ENCODE data around the gene SEL1L2.
"Not testable (repeated sequence)": the region's sequence is repeated elsewhere in the genome, so short reads cannot be mapped to it uniquely, and the experiment has no call there.

Gene SEL1L2

DNA sequence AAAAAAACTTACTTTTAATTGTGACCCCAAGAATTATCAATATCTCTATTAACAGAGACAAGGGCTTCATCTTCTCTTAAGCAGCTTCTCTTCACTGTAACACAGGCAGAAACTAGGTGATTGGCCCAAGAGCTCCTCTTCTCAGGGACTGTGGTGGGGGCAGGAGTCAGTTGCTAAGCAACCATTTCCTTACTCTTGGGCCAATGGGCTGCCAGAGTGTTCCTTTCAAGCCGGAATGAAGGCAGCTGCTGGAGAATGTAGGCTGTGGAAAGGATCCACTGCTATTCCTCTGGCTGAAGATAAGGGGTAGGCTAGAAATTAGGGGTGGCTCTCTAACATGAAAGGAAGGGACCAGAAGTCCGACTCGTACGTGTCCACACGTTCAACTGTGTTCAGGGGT lies at the start of gene SEL1L2:
Gene SEL1L2 (minus strand): TSS at position 150 of the 400 bp plus-strand sequence. CDS start 80 bp downstream, at position 70.
- Mint-ChIP-seq H3K4me1 (no peaks in the 10 kb centered on the region), H3K4me3 (no peak within 1 kb of the TSS), H3K27ac (ENCODE audit: low read depth) (no peak within 1 kb of the TSS), H3K36me3 (ENCODE audit: insufficient read depth) (no peaks in the 10 kb centered on the region), H3K27me3 (no peaks in the 10 kb centered on the region), H3K9me3 (no peaks in the 10 kb centered on the region)
- DNase-seq (ENCODE audit: low spot score in 2 of 2), result no peak
- ATAC-seq (replicated peaks; ENCODE audit: extremely low read depth, poor library complexity, severe bottlenecking), result no peak

DNA sequence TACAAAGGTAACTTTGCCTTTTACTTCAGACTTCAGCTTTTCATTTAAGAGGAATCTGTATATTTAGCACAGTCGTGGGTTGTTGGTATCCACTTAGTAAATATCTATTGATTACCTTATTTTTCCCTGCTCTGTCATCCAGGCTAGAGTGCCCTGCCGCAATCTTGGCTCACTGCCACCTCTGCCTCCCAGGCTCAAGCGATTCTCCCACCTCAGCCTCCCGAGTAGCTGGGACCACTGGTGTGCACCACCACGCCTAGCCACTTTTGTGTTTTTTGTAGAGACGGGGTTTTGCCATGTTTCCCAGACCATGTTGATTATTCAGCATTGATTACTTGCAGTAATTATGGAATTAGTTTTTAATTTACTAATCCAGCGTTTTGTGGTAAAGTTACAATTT lies 46.2 kb upstream of the SEL1L2 start:
- H3K4me1 Mint-ChIP-seq, result no peaks in the 10 kb centered on the region
- no peaks in the 10 kb centered on the region for H3K36me3 Mint-ChIP-seq (ENCODE audit: insufficient read depth)
- DNase-seq (ENCODE audit: low spot score in 2 of 2) (no peak), ATAC-seq (replicated peaks; ENCODE audit: extremely low read depth, poor library complexity, severe bottlenecking) (no peak)
- H3K27me3 Mint-ChIP-seq, result no peaks in the 10 kb centered on the region
- H3K4me3 Mint-ChIP-seq, result no peak overlapping the region
- peaks cover 1% of the 10 kb centered on the region for H3K9me3 Mint-ChIP-seq
- no peak overlapping the region for H3K27ac Mint-ChIP-seq (ENCODE audit: low read depth)

- no peak for DNase-seq (ENCODE audit: low spot score in 2 of 2)
- H3K36me3 Mint-ChIP-seq (ENCODE audit: insufficient read depth), result no peaks in the 10 kb centered on the region
- no peaks in the 10 kb centered on the region for H3K27me3 Mint-ChIP-seq
- H3K4me1 Mint-ChIP-seq, result no peaks in the 10 kb centered on the region
- H3K9me3 Mint-ChIP-seq, result no peaks in the 10 kb centered on the region
- H3K27ac Mint-ChIP-seq (ENCODE audit: low read depth), result no peak overlapping the region
- H3K4me3 Mint-ChIP-seq, result no peak overlapping the region
- ATAC-seq (replicated peaks; ENCODE audit: extremely low read depth, poor library complexity, severe bottlenecking), result no peak
Measured at GRCh38 chr20:14033310-14033709, 42.9 kb upstream of the SEL1L2 start.

GRCh38 chr20:14030991-14031390 lies 40.6 kb upstream of the SEL1L2 start:
- no peaks in the 10 kb centered on the region for H3K4me1 Mint-ChIP-seq

DNA sequence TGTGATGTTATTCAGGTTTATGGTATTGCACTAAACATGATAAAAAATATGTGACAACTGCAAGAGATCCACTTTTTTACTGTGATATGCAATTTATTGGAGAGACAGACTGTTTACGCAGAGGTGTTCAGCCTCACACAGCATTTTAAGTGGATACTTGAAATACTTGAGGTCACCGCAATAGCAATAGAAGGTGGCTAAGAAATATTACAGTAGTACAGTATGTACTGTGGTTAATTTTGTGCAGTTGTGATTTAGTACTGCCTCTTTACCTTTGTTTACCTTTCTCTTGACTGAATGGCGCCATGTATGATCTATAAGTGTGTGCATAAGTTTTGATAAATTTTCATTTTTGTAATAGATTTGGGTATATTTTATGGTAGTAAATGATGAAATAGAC lies 22.3 kb upstream of the SEL1L2 start:
- H3K27me3 Mint-ChIP-seq, result no peaks in the 10 kb centered on the region
- DNase-seq (ENCODE audit: low spot score in 2 of 2) (no peak), ATAC-seq (replicated peaks; ENCODE audit: extremely low read depth, poor library complexity, severe bottlenecking) (no peak)
- H3K27ac Mint-ChIP-seq (ENCODE audit: low read depth), result no peak overlapping the region
- no peak overlapping the region for H3K4me3 Mint-ChIP-seq
- H3K9me3 Mint-ChIP-seq, result peaks cover 15% of the 10 kb centered on the region
- no peaks in the 10 kb centered on the region for H3K36me3 Mint-ChIP-seq (ENCODE audit: insufficient read depth)
- no peaks in the 10 kb centered on the region for H3K4me1 Mint-ChIP-seq

More at GRCh38 chr20:14030991-14031390, 40.6 kb upstream of the SEL1L2 start:
- Mint-ChIP-seq H3K36me3 (ENCODE audit: insufficient read depth) (no peaks in the 10 kb centered on the region), H3K9me3 (peaks cover 10% of the 10 kb centered on the region), H3K27me3 (no peaks in the 10 kb centered on the region), H3K4me3 (no peak overlapping the region), H3K27ac (ENCODE audit: low read depth) (no peak overlapping the region)
- DNase-seq (ENCODE audit: low spot score in 2 of 2) (no peak), ATAC-seq (replicated peaks; ENCODE audit: extremely low read depth, poor library complexity, severe bottlenecking) (no peak)

GRCh38 chr20:14009208-14009607 lies 18.8 kb upstream of the SEL1L2 start:
- no peak for DNase-seq (ENCODE audit: low spot score in 2 of 2)
- no peak overlapping the region for H3K27ac Mint-ChIP-seq (ENCODE audit: low read depth)
- no peak for ATAC-seq (replicated peaks; ENCODE audit: extremely low read depth, poor library complexity, severe bottlenecking)
- H3K36me3 Mint-ChIP-seq (ENCODE audit: insufficient read depth), result no peaks in the 10 kb centered on the region
- H3K27me3 Mint-ChIP-seq, result no peaks in the 10 kb centered on the region
- no peak overlapping the region for H3K4me3 Mint-ChIP-seq
- no peaks in the 10 kb centered on the region for H3K4me1 Mint-ChIP-seq
- peaks cover 10% of the 10 kb centered on the region for H3K9me3 Mint-ChIP-seq

GRCh38 chr20:14005996-14006395 lies 15.6 kb upstream of the SEL1L2 start:
- Mint-ChIP-seq H3K4me3 (no peak overlapping the region), H3K27me3 (no peaks in the 10 kb centered on the region), H3K9me3 (peaks cover 10% of the 10 kb centered on the region), H3K36me3 (ENCODE audit: insufficient read depth) (no peaks in the 10 kb centered on the region), H3K27ac (ENCODE audit: low read depth) (no peak overlapping the region), H3K4me1 (no peaks in the 10 kb centered on the region)
- ATAC-seq (replicated peaks; ENCODE audit: extremely low read depth, poor library complexity, severe bottlenecking) (no peak), DNase-seq (ENCODE audit: low spot score in 2 of 2) (no peak)

GRCh38 chr20:14000917-14001316 lies 10.5 kb upstream of the SEL1L2 start:
- no peaks in the 10 kb centered on the region for H3K36me3 Mint-ChIP-seq (ENCODE audit: insufficient read depth)
- no peak overlapping the region for H3K4me3 Mint-ChIP-seq
- H3K27ac Mint-ChIP-seq (ENCODE audit: low read depth), result no peak overlapping the region
- ATAC-seq (replicated peaks; ENCODE audit: extremely low read depth, poor library complexity, severe bottlenecking) (no peak), DNase-seq (ENCODE audit: low spot score in 2 of 2) (no peak)
- no peaks in the 10 kb centered on the region for H3K4me1 Mint-ChIP-seq
- H3K27me3 Mint-ChIP-seq, result peaks cover 9% of the 10 kb centered on the region
- H3K9me3 Mint-ChIP-seq, result peaks cover 9% of the 10 kb centered on the region

GRCh38 chr20:13996265-13996664 lies 5.9 kb upstream of the SEL1L2 start:
- Mint-ChIP-seq H3K27ac (ENCODE audit: low read depth) (no peak overlapping the region), H3K4me3 (no peak overlapping the region), H3K9me3 (peaks cover 9% of the 10 kb centered on the region), H3K27me3 (peaks cover 9% of the 10 kb centered on the region), H3K4me1 (no peaks in the 10 kb centered on the region), H3K36me3 (ENCODE audit: insufficient read depth) (no peaks in the 10 kb centered on the region)
- DNase-seq (ENCODE audit: low spot score in 2 of 2) (no peak), ATAC-seq (replicated peaks; ENCODE audit: extremely low read depth, poor library complexity, severe bottlenecking) (no peak)

GRCh38 chr20:13995841-13996240 lies 5.4 kb upstream of the SEL1L2 start:
- Mint-ChIP-seq H3K9me3 (peaks cover 9% of the 10 kb centered on the region), H3K27me3 (peaks cover 9% of the 10 kb centered on the region), H3K4me1 (no peaks in the 10 kb centered on the region), H3K27ac (ENCODE audit: low read depth) (no peak overlapping the region), H3K36me3 (ENCODE audit: insufficient read depth) (no peaks in the 10 kb centered on the region), H3K4me3 (no peak overlapping the region)
- ATAC-seq (replicated peaks; ENCODE audit: extremely low read depth, poor library complexity, severe bottlenecking) (no peak), DNase-seq (ENCODE audit: low spot score in 2 of 2) (no peak)

DNA sequence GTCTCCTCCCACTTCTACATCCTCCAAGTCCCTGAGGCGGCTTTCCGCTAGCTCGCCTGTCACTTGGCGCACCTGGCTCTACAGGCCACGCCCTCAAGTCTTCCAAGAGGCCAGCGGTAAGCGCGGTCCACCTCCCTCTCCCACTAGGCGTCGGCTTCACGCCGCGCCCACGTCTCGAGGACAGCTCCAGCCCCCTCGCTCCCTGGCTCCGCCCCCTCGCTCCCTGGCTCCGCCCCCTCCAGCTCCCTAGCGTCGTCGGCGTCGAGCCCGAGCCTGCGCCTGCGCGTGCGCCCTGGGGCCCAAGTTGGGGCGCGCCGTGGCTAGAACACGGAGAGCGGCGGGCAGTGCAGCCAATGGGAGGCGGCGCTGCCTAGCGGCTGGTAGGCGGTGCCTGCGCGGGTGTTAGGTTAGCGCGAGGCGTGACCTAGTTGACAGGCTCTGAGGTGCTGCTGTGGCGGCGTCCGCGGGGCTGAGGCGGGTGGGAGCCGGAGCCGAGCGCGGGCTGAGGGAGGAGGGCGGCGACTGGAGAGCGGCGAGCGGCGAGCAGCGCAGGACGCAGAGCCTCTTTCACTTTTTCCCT lies 4.8 kb upstream of the SEL1L2 start, which contains the start of gene MACROD2:
Gene MACROD2 (plus strand): TSS at position 431 of the 580 bp plus-strand sequence.
- Mint-ChIP-seq H3K36me3 (ENCODE audit: insufficient read depth) (no peaks in the 10 kb centered on the region), H3K4me3 (no peak within 1 kb of the TSS), H3K9me3 (peaks cover 8% of the 10 kb centered on the region), H3K27ac (ENCODE audit: low read depth) (no peak within 1 kb of the TSS), H3K4me1 (no peaks in the 10 kb centered on the region), H3K27me3 (peaks cover 9% of the 10 kb centered on the region)
- DNase-seq (ENCODE audit: low spot score in 2 of 2) (no peak), ATAC-seq (replicated peaks; ENCODE audit: extremely low read depth, poor library complexity, severe bottlenecking) (no peak)

- H3K36me3 Mint-ChIP-seq (ENCODE audit: insufficient read depth); ATAC-seq (replicated peaks; ENCODE audit: extremely low read depth, poor library complexity, severe bottlenecking); H3K4me3 Mint-ChIP-seq; DNase-seq (ENCODE audit: low spot score in 2 of 2); H3K9me3 Mint-ChIP-seq; H3K4me1 Mint-ChIP-seq; H3K27me3 Mint-ChIP-seq; H3K27ac Mint-ChIP-seq (ENCODE audit: low read depth): not testable (repeated sequence)
Measured at GRCh38 chr20:13991955-13992354, 1.5 kb upstream of the SEL1L2 start.

GRCh38 chr20:13991311-13991710 lies 897 bp upstream of the SEL1L2 start:
- ATAC-seq (replicated peaks; ENCODE audit: extremely low read depth, poor library complexity, severe bottlenecking) (no peak), DNase-seq (ENCODE audit: low spot score in 2 of 2) (no peak)
- Mint-ChIP-seq H3K4me1 (no peaks in the 10 kb centered on the region), H3K36me3 (ENCODE audit: insufficient read depth) (no peaks in the 10 kb centered on the region), H3K4me3 (no peak overlapping the region), H3K27me3 (peaks cover 2% of the 10 kb centered on the region), H3K27ac (ENCODE audit: low read depth) (no peak overlapping the region), H3K9me3 (no peaks in the 10 kb centered on the region)

All from central memory CD8-positive, alpha-beta T cell (primary cell).